HG02885 (cell line): ENCODE data around the gene SEPTIN2.
"Not testable (repeated sequence)": the region's sequence is repeated elsewhere in the genome, so short reads cannot be mapped to it uniquely, and the experiment has no call there.

ENCODE experiments used
- ATAC-seq: cut with Tn5 transposase; IDR thresholded peaks from one replicate; pipeline ENCODE4 v1.9.1; 2021; ENCODE audit warnings: mild to moderate bottlenecking; ENCODE audit not compliant: unreplicated experiment, poor library complexity

The SEPTIN2 gene

GRCh38 chr2:241375300-241375699 lies 59.6 kb downstream of the SEPTIN2 start:
- no peak for ATAC-seq

DNA sequence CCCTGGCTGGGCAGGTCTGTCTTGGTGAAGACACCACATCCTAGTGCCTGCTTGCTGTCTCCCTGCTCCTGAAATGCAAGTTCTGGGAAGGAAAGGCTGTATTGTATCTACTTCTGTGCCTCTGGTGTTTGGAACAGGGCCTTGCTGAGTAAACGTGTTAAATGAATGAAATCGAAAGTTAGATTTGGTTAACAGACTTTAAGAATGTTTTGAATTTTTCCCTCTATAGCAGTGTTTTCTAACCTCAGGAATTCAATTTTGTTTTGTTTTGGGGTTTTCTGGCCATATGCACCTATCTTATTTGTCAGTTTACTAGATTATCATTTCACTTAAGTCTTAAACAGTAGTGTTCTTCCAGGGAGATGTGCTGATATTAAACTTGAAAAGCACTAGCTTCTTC lies 61.1 kb downstream of the SEPTIN2 start:
- no peak for ATAC-seq

DNA sequence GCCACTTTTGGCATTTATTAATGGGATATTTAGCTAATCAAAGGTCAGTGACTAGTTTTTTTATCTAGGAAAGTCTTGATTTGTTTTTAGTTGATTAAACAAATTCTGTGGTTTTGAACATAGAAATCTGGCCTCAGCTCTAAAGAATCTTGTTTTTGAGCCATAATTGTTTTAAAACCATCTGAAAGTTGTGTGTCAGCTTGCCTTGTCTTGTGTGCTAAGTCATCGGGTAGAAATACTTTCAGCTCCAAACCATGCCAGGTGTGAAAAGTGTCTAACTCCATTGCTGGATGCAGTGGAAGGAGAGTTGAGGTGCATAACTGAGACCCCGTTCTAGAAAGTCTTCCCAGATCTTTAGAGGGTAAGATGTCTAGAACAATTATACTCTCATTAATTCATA lies 63.1 kb downstream of the SEPTIN2 start:
- ATAC-seq: no peak

GRCh38 chr2:241379481-241380480 lies 64.1 kb downstream of the SEPTIN2 start:
- no peak for ATAC-seq

- no peak for ATAC-seq
These were observed 66.1 kb downstream of the SEPTIN2 start for GRCh38 chr2:241381872-241382271.

GRCh38 chr2:241385450-241385849 lies 69.7 kb downstream of the SEPTIN2 start:
- not testable (repeated sequence) for ATAC-seq

GRCh38 chr2:241386519-241386918 lies 70.8 kb downstream of the SEPTIN2 start:
- no peak for ATAC-seq

DNA sequence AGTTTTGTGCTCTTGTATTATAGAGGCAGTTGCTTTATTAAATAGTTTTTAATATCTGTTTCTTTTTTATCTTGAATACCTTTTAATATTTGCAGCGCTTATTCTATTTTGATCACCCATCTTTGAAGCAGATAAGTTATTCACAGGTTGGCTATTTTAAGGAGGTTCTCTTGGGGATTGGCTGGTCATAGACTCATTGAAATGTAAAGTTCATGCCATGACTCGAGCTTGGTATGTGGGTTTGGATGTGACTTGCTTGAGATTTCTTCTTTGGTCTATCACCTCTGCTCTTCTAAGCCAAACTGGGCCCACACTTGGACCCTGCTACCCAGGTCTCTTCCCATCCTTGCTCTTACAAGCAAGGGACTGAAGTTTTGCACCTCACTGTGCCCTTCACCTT lies 74.0 kb downstream of the SEPTIN2 start:
- no peak for ATAC-seq

DNA sequence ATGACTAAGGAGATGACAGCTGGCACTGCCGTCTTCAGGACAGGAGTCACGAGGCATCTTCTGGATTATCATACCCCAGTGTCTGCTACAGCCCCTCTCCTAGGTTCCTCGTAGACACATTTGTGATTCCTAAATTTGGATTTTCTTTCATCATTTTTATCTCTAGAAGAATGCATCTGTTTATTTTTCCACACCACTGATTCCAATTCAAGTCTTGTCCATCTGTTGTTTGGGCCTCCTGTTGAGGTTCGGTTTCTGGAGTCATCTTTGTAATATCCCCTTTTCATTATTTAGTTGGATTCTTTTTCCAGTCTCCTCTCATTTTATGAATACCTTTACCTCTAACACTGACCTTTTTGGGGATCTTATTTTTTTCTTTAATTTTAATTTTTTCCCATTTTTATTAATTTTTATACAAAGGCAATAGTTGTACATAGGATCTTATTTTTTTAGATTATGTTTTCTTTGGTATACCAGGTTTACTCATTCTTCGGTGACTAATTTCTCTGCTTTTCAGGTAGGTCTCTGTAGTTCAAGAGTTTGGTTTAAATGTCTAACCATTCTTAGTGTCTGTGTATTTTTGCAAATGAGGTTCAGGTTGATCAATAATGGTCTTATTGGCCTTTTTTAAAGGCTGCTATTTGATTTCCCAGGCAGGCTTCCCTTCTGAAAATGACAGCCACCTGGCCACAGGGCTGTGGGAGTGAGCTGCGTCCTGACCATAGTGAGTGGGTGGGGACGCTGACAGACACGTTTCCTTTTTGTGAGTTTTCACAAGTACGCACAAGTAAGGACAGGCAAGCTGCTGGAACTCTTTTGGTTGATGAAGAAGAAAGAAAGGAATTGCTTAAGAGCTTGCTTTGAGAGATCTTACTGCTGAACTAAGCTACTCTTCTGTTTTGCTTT lies 74.8 kb downstream of the SEPTIN2 start:
- peak; percentile 64 for ATAC-seq

GRCh38 chr2:241391892-241392665 lies 76.4 kb downstream of the SEPTIN2 start:
- no peak for ATAC-seq

DNA sequence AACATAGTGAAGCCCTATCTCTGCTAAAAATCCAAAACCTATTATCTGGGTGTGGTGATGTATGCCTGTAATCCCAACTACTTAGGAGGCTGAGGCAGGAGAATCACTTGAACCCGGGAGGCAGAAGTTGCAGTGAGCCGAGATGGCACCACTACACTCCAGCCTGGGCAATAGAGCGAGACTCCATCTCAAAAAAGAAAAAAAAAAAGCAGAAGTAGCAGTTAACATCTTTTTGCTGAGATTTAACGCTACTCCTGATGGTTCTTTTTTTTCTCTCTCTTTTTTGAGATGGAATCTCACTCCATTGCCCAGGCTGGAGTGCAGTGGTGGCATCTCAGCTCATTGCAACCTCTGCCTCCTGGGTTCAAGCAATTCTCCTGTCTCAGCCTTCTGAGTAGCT lies 77.0 kb downstream of the SEPTIN2 start:
- ATAC-seq: not testable (repeated sequence)

DNA sequence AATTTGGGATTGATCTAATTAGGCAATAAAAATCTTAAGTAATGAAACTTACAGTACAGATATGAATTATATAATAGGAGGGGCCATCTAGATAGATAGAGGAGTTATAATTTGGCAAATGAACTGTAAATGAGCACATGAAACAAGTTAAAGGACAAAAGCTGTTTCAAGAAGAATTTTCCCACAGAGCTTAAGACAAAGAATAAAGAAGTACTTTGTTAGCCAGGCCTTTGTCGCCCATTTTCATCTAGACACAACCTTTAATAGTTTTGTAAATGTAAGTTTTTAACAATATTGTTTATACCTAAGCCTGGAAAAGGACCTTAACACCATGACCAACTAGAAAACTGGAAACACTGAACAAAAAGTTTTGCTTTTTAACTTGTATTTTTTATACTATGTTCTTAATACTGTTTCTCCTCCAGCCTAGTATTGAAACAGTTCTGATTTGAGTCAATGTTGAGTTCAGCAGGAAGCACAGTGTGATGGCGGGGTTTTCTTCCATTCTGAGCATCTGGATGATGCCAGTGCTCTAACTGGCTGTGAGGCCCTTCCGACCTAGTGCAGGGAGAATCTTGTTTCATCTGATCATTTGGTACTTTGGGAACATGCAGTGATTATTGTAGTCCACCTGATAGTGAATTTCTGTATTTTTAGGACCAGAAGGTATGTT lies 77.9 kb downstream of the SEPTIN2 start:
- ATAC-seq: no peak

GRCh38 chr2:241396809-241397208 lies 81.1 kb downstream of the SEPTIN2 start:
- ATAC-seq: not testable (repeated sequence)

DNA sequence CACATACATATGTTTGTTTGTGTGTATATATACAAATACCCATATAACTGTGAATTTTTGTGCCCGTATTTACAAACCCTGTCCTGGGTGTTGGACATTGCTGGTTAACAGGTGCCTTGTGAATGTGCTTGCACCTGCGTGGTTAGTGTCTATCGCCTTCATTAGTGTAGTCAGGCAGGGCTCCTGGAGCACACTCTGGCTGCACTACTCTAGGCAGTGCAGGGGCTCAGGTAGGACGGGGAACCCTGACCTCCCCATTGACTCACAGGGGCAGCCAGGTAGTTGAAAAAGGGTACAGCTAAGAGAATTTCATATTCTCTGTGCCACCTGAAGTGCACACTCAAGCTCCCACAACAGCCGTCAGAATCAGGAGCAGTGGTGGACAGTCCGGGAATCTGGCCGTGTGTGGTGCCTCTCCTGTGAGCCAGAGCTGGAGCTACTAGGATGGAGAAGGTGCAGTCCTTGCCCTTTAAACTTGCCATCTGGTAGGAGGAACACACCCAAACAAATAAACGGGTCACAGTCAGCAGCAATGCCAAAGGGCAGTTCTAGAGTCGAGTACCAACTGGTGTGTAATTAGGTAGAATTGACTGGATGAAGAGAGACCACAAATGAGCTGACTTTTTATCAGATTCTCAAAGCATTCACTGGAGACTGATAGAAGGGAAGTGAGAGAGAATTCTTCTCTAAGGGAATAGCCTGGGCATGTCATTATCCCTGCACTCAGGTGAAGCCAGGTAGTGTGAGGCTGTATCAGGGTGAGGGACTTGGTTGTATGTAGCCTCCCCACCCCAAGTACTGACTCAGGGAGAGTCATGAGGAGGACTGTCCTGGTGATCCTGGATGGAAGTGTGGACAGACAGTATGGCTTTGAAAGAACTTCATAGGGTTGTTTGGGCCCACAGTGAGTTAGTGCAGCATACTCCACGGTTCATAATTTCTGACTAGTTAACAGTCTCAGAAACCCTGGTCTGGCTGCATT lies 84.5 kb downstream of the SEPTIN2 start:
- ATAC-seq: no peak
